NCI-H1417 treated with DMSO at 0.1 percent for 48 hours (cell line): Measurements from ENCODE around the gene TANC1.

Experiments used
- DNase-seq: peaks from one replicate; lab custom pipeline; 2025; lab: John Stamatoyannopoulos, UW

The TANC1 gene

GRCh38 chr2:158962074-158962473, 6.4 kb upstream of the TANC1 start:
- no peak for DNase-seq

GRCh38 chr2:158963071-158963470, 5.4 kb upstream of the TANC1 start:
- DNase-seq, result no peak

GRCh38 chr2:158965107-158965506, 3.3 kb upstream of the TANC1 start:
- DNase-seq, result no peak

- DNase-seq, result no peak
These were observed 2.8 kb upstream of the TANC1 start for GRCh38 chr2:158965641-158966040.

- no peak for DNase-seq
These were observed 2.1 kb upstream of the TANC1 start for GRCh38 chr2:158966312-158966711.

GRCh38 chr2:158967114-158967730, 1.2 kb upstream of the TANC1 start:
- DNase-seq, result no peak

GRCh38 chr2:158967731-158968395, 577 bp upstream of the TANC1 start:
- no peak for DNase-seq

- DNase-seq, result no peak
These were observed 798 bp downstream of the TANC1 start for GRCh38 chr2:158969162-158969714.

- no peak for DNase-seq
These were observed 1.3 kb downstream of the TANC1 start for GRCh38 chr2:158969715-158970240.

- DNase-seq, result no peak
These were observed 1.9 kb downstream of the TANC1 start for GRCh38 chr2:158970241-158970751.

GRCh38 chr2:158973116-158973956, 4.9 kb downstream of the TANC1 start:
- no peak for DNase-seq

- no peak for DNase-seq
These were observed 7.0 kb downstream of the TANC1 start for GRCh38 chr2:158975271-158975921.

- DNase-seq, result no peak
These were observed 11.3 kb downstream of the TANC1 start for GRCh38 chr2:158979772-158980171.

- no peak for DNase-seq
These were observed 16.2 kb downstream of the TANC1 start for GRCh38 chr2:158984604-158985135.

GRCh38 chr2:158988501-158988900, 20.1 kb downstream of the TANC1 start:
- DNase-seq, result no peak

GRCh38 chr2:158989165-158989564, 20.7 kb downstream of the TANC1 start:
- no peak for DNase-seq

- DNase-seq, result no peak
These were observed 22.2 kb downstream of the TANC1 start for GRCh38 chr2:158990397-158991214.

- DNase-seq, result no peak
These were observed 24.6 kb downstream of the TANC1 start for GRCh38 chr2:158993030-158993429.

GRCh38 chr2:158993721-158994587, 25.5 kb downstream of the TANC1 start:
- DNase-seq, result no peak
